Lower leg skin (tissue), 4 donors: Measurements from ENCODE around the gene KIAA0825. TPM values are rescaled to one million over a fixed set of nuclear protein-coding genes. Genes with fewer than 3 reads are reported as not detected.

Source experiments
- DNase-seq, 2 donors: peaks; one replicate each; pipeline ENCODE4 v3.0.0-alpha.2; 2019; ENCODE audit warnings: low spot score in 2 of 2
- H3K4me3 ChIP-seq: fragments of 200-600 bp; sonication (generic); 2 replicates; pipeline ENCODE4 v1.5.1; 2017; ENCODE audit warnings: mild to moderate bottlenecking, low read depth; ENCODE audit not compliant: poor library complexity, severe bottlenecking
- CTCF ChIP-seq, 3 donors: fragments of 450-650 bp; IDR thresholded peaks; one replicate each; pipeline ENCODE4 v1.5.1; 2016; ENCODE audit warnings: antibody characterized with exemption in 3 of 3, mild to moderate bottlenecking in 3 of 3, moderate library complexity in 2 of 3
- POLR2A ChIP-seq, 2 donors: fragments of 450-650 bp; IDR thresholded peaks; one replicate each; pipeline ENCODE4 v1.6.1; 2016 to 2017; ENCODE audit warnings: antibody characterized with exemption in 2 of 2, mild to moderate bottlenecking in 1 of 2, moderate library complexity in 1 of 2
- WGBS, 2 donors: methylation state at CpG; one replicate each; pipeline ENCODE4 v1.1.5; 2018; 5-methylcytosine and 5-hydroxymethylcytosine counted together
- intact Hi-C: fragments of 100-400 bp; cut with DNase I; formaldehyde crosslinking; loops from one replicate; pipeline ENCODE4 v1.15.0; 2023; ENCODE audit warnings: low total_unique reads
- total RNA-seq, 4 donors: library from RNA; depleted of rRNA; stranded (reverse); fragments of >200 nt; gene quantifications; one replicate each; pipeline ENCODE4 v1.1.0, GENCODE V29; 2016

The KIAA0825 gene
- total RNA-seq, 4 donors from 2014 or later, result 1.6 to 3.4 (median 2.5) TPM

DNA sequence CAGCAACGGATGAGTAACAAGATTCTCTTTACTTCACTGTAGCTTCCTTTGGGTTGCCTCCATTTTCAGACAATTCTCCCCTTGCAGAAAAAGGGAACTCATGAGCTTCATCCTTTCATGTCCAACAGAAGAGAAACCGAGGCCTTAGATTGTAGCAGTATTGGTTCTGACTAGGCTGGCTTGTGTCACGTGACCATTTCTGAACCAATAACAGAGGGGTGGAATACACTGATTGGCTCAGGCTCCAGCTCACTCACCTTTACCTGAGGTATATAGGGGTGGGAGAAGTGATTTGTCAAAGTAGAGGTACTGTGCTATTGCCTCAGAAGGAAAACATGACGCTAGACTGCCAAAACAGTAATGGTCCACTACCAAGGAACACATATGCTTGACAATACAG is 343.7 kb downstream of the KIAA0825 start:
- intact Hi-C loops, result no loop called here
- 96 to 97% methylated on average over 4 of the region's 4 CpGs for WGBS, 2 donors
- no peak overlapping the region for H3K4me3 ChIP-seq
- DNase-seq, result no peak
- TF ChIP-seq CTCF (IDR thresholded peaks at IDR 0.05), result no peak
- no peak for TF ChIP-seq POLR2A (IDR thresholded peaks at IDR 0.05)

DNA sequence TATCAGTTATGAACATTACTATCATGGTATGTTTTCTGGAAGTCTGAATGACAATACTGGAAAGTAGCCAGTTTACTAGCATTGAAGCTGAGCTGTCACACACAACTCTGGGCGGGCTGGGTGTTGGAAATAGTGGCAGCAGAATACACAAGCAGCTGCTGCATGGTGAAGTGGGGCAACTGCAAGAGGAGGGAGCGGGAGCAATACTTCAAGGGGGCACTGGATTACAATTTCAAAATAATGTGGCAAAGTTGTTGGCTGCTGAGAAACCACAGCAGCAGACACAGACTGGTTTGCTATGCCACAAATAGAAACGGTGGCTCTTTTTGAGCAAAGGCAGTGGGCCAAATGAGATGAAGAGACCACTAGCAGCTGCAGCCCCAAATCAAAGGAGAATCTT is 350.2 kb downstream of the KIAA0825 start:
- intact Hi-C loops, result no loop called here
- WGBS, 2 donors, result 74 to 87% methylated on average over 3 of the region's 3 CpGs
- H3K4me3 ChIP-seq, result no peak overlapping the region
- no peak for TF ChIP-seq CTCF (IDR thresholded peaks at IDR 0.05)
- no peak for TF ChIP-seq POLR2A (IDR thresholded peaks at IDR 0.05)
- no peak for DNase-seq

GRCh38 chr5:94267350-94267899 is 351.0 kb downstream of the KIAA0825 start:
- TF ChIP-seq CTCF (IDR thresholded peaks at IDR 0.05) (no peak), POLR2A (IDR thresholded peaks at IDR 0.05) (no peak)
- WGBS, 2 donors, result 74 to 90% methylated on average over 4 of the region's 4 CpGs
- intact Hi-C loops, result no loop called here
- DNase-seq, result no peak
- H3K4me3 ChIP-seq, result no peak overlapping the region

- no peak for DNase-seq
- intact Hi-C loops, result no loop called here
- TF ChIP-seq CTCF (IDR thresholded peaks at IDR 0.05) (no peak), POLR2A (IDR thresholded peaks at IDR 0.05) (no peak)
- H3K4me3 ChIP-seq, result no peak overlapping the region
Observed at GRCh38 chr5:94266170-94266569, 352.2 kb downstream of the KIAA0825 start.

GRCh38 chr5:94263068-94263467 is 355.3 kb downstream of the KIAA0825 start:
- H3K4me3 ChIP-seq, result no peak overlapping the region
- DNase-seq, result no peak
- intact Hi-C loops, result no loop called here
- no peak for TF ChIP-seq POLR2A (IDR thresholded peaks at IDR 0.05)
- no peak for TF ChIP-seq CTCF (IDR thresholded peaks at IDR 0.05)
- WGBS, 2 donors, result 79 to 86% methylated on average over 1 of the region's 1 CpG

GRCh38 chr5:94260096-94260495 is 358.3 kb downstream of the KIAA0825 start:
- TF ChIP-seq CTCF (IDR thresholded peaks at IDR 0.05), result no peak
- TF ChIP-seq POLR2A (IDR thresholded peaks at IDR 0.05), result no peak
- intact Hi-C loops, result no loop called here
- DNase-seq, result no peak
- 98% methylated on average over 1 of the region's 1 CpG for WGBS, 2 donors
- H3K4me3 ChIP-seq, result no peak overlapping the region
